H1 (cell line): ENCODE data around the gene GSE1. TPM values are rescaled to one million over a fixed set of nuclear protein-coding genes. Genes with fewer than 3 reads are reported as not detected.

Experiments
- CTCF ChIA-PET: fragments of 300-600 bp; sonication (Branson Sonifier 250); formaldehyde crosslinking; loops from one replicate; lab custom pipeline; 2021; ENCODE audit not compliant: partially characterized antibody; lab: Charles Lee
- POLR2A ChIA-PET: fragments of 300-600 bp; sonication (Branson Sonifier 250); formaldehyde crosslinking; loops from one replicate; lab custom pipeline; 2021; ENCODE audit warnings: inconsistent platforms; ENCODE audit not compliant: partially characterized antibody; lab: Charles Lee
- DNase-seq, 2 experiments: peaks; one replicate each; pipeline versions ENCODE4 v3.0.0 to v3.0.0-alpha.2; 2010 to 2022; ENCODE audit warnings: low spot score in 2 of 2, low read depth in 1 of 2, mixed read lengths in 1 of 2
- FAIRE-seq: peaks from 2 replicates; lab custom pipeline; 2011; peaks lifted over from hg19 to GRCh38; lab: Jason Lieb, UNC
- H2AFZ ChIP-seq: 2 replicates; pipeline ENCODE4 v1.8.1; 2012; ENCODE audit warnings: low read length, inconsistent platforms
- H2AK5ac ChIP-seq: 2 replicates; pipeline ENCODE4 v1.6.1; 2013; ENCODE audit warnings: low read depth, low read length
- H2BK120ac ChIP-seq: replicated peaks from 2 replicates; pipeline ENCODE3; 2013; ENCODE audit warnings: low read depth, low read length, inconsistent platforms
- H2BK12ac ChIP-seq: 2 replicates; pipeline ENCODE4 v1.6.1; 2013; ENCODE audit warnings: low read depth, low read length
- H2BK15ac ChIP-seq: 2 replicates; pipeline ENCODE4 v1.6.1; 2013; ENCODE audit warnings: low read length
- H2BK20ac ChIP-seq: 2 replicates; pipeline ENCODE4 v1.6.1; 2013; ENCODE audit warnings: low read length
- H2BK5ac ChIP-seq: 2 replicates; pipeline ENCODE4 v1.6.1; 2013; ENCODE audit warnings: low read depth, low read length
- H3K14ac ChIP-seq: 2 replicates; pipeline ENCODE4 v1.6.1; 2013; ENCODE audit warnings: inconsistent platforms; ENCODE audit not compliant: insufficient read length
- H3K18ac ChIP-seq: 2 replicates; pipeline ENCODE4 v1.6.1; 2013; ENCODE audit warnings: low read length; ENCODE audit errors: extremely low read depth
- H3K23ac ChIP-seq: 2 replicates; pipeline ENCODE4 v1.6.1; 2013; ENCODE audit warnings: inconsistent platforms; ENCODE audit not compliant: insufficient read length
- H3K23me2 ChIP-seq: 2 replicates; pipeline ENCODE4 v1.6.1; 2013; ENCODE audit warnings: low read depth, low read length
- H3K27ac ChIP-seq: 2 replicates; pipeline ENCODE4 v1.6.1; 2011; ENCODE audit warnings: low read depth, low read length, inconsistent platforms
- H3K27me3 ChIP-seq, 4 experiments: replicated peaks in 1 of 4; 1 replicate in 1 of 4; 2 replicates in 3 of 4; pipeline versions ENCODE4 v1.6.1 to v1.8.1; 2011 to 2013; ENCODE audit warnings: low read length in 3 of 4, mild to moderate bottlenecking in 3 of 4, inconsistent platforms in 2 of 4, mixed read lengths in 2 of 4, moderate library complexity in 1 of 4; ENCODE audit not compliant: control insufficient read depth in 3 of 4, insufficient read depth in 3 of 4; ENCODE audit errors: extremely low read depth in 1 of 4
- H3K36me3 ChIP-seq, 4 experiments: 2 replicates each; pipeline versions ENCODE4 v1.6.1 to v1.8.1; 2011 to 2013; ENCODE audit warnings: mild to moderate bottlenecking in 4 of 4, low read length in 3 of 4, moderate library complexity in 2 of 4, control low read depth in 1 of 4, inconsistent platforms in 1 of 4; ENCODE audit not compliant: insufficient read depth in 4 of 4, control insufficient read depth in 2 of 4
- H3K4ac ChIP-seq: replicated peaks from 2 replicates; pipeline ENCODE3; 2013; ENCODE audit warnings: low read length, low read depth, mixed read lengths, inconsistent platforms; ENCODE audit not compliant: insufficient read length
- H3K4me1 ChIP-seq, 4 experiments: replicated peaks in 1 of 4; 1 replicate in 1 of 4; 2 replicates in 3 of 4; pipeline versions ENCODE4 v1.6.1 to v1.8.1; 2011 to 2013; ENCODE audit warnings: low read length in 3 of 4, inconsistent platforms in 2 of 4, mixed read lengths in 1 of 4; ENCODE audit not compliant: insufficient read depth in 4 of 4, control insufficient read depth in 3 of 4
- H3K4me2 ChIP-seq, 2 experiments: 2 replicates each; pipeline versions ENCODE4 v1.6.1 to v1.8.1; 2011 to 2013; ENCODE audit warnings: low read depth in 2 of 2, low read length in 2 of 2, control low read depth in 1 of 2, inconsistent platforms in 1 of 2, mild to moderate bottlenecking in 1 of 2; ENCODE audit not compliant: insufficient read depth in 1 of 2
- H3K4me3 ChIP-seq, 4 experiments: fragments of 200-600, 300-600 bp in 1 of 4; sonication (generic), shearing (Covaris generic), sonication (Bioruptor Twin) in 1 of 4; 2 replicates each; pipeline versions ENCODE4 v1.5.1 to v1.8.1; 2011 to 2016; ENCODE audit warnings: low read length in 4 of 4, low read depth in 3 of 4, control low read depth in 2 of 4, inconsistent platforms in 2 of 4, mild to moderate bottlenecking in 2 of 4, mixed read lengths in 1 of 4, moderate library complexity in 1 of 4; ENCODE audit not compliant: insufficient read depth in 2 of 4; ENCODE audit errors: extremely low read depth in 1 of 4
- H3K56ac ChIP-seq: replicated peaks from 2 replicates; pipeline ENCODE3; 2013; ENCODE audit warnings: low read depth, mild to moderate bottlenecking, mixed read lengths, low read length, inconsistent platforms; ENCODE audit not compliant: insufficient read length
- H3K79me1 ChIP-seq: 2 replicates; pipeline ENCODE4 v1.6.1; 2013; ENCODE audit warnings: low read depth, low read length, control low read depth
- H3K79me2 ChIP-seq, 2 experiments: 2 replicates each; pipeline versions ENCODE4 v1.6.1 to v1.8.1; 2012 to 2013; ENCODE audit warnings: low read length in 2 of 2, mild to moderate bottlenecking in 2 of 2, inconsistent platforms in 1 of 2; ENCODE audit not compliant: insufficient read depth in 2 of 2, control insufficient read depth in 1 of 2
- H3K9ac ChIP-seq, 4 experiments: replicated peaks in 1 of 4; 1 replicate in 1 of 4; 2 replicates in 3 of 4; pipeline versions ENCODE4 v1.6.1 to v1.8.1; 2011 to 2013; ENCODE audit warnings: low read depth in 3 of 4, low read length in 3 of 4, control low read depth in 2 of 4, mild to moderate bottlenecking in 2 of 4, moderate library complexity in 2 of 4, inconsistent platforms in 1 of 4; ENCODE audit errors: extremely low read depth in 1 of 4
- H3K9me3 ChIP-seq, 2 experiments: 2 replicates each; pipeline versions ENCODE4 v1.6.1 to v1.8.1; 2012 to 2013; ENCODE audit warnings: mild to moderate bottlenecking in 2 of 2, moderate library complexity in 2 of 2, control low read depth in 1 of 2, inconsistent platforms in 1 of 2, low read depth in 1 of 2, low read length in 1 of 2, mixed read lengths in 1 of 2; ENCODE audit not compliant: insufficient read depth in 2 of 2
- H4K20me1 ChIP-seq, 2 experiments: replicated peaks in 1 of 2; 2 replicates each; pipeline versions ENCODE3 to v1.8.1; 2011 to 2013; ENCODE audit warnings: inconsistent platforms in 2 of 2, low read length in 2 of 2, mild to moderate bottlenecking in 1 of 2; ENCODE audit not compliant: insufficient read depth in 2 of 2, control insufficient read depth in 1 of 2
- H4K5ac ChIP-seq: 2 replicates; pipeline ENCODE4 v1.6.1; 2013; ENCODE audit warnings: low read length, low read depth, mixed read lengths, inconsistent platforms; ENCODE audit not compliant: insufficient read length
- H4K8ac ChIP-seq: 2 replicates; pipeline ENCODE4 v1.8.0; 2013; ENCODE audit warnings: mild to moderate bottlenecking, moderate library complexity, low read length, inconsistent platforms; ENCODE audit not compliant: insufficient read depth; ENCODE audit errors: extremely low read depth
- H4K91ac ChIP-seq: replicated peaks from 2 replicates; pipeline ENCODE3; 2013; ENCODE audit warnings: low read length, mixed read lengths, inconsistent platforms; ENCODE audit not compliant: insufficient read length
- CTBP2 ChIP-seq: IDR thresholded peaks from 2 replicates; pipeline ENCODE4 v1.7.0; 2011; ENCODE audit warnings: borderline replicate concordance, mild to moderate bottlenecking, moderate library complexity, mixed read lengths, low read length; ENCODE audit not compliant: insufficient read depth, insufficient read length
- WGBS, 2 experiments: shearing (Covaris generic) in 1 of 2; methylation state at CpG; one replicate each; pipeline versions ENCODE4 v1.1.6 to v1.1.7; 2013 to 2015; ENCODE audit warnings: low lambda C conversion rate in 2 of 2, mixed read lengths in 2 of 2, inconsistent platforms in 1 of 2, low coverage in 1 of 2, missing lambda C conversion rate in 1 of 2; ENCODE audit not compliant: insufficient replicate concordance in 2 of 2, insufficient coverage in 1 of 2, insufficient read length in 1 of 2; ENCODE audit errors: extremely low coverage in 1 of 2, missing lambda C conversion rate in 1 of 2; 5-methylcytosine and 5-hydroxymethylcytosine counted together
- polyA plus RNA-seq, 7 experiments: library from polyadenylated mRNA; depleted of rRNA in 3 of 7; stranded (reverse) in 5 of 7; unstranded in 2 of 7; fragments of >200 nt in 5 of 7; fragments of 200-250 nt in 2 of 7; gene quantifications; 1 replicate in 5 of 7; 2 replicates in 1 of 7; 4 replicates in 1 of 7; pipeline versions ENCODE4 v1.2.1 to v1.2.3, GENCODE V29; 2011 to 2013; ENCODE audit warnings: missing spikeins in 2 of 7, mixed read lengths in 2 of 7
- total RNA-seq: library from RNA; stranded (reverse); fragmentation: NEBNext Ultra II Directional; extraction: Animal tissue kit (Norgen Biotek cat#: 25700); gene quantifications from 2 replicates; pipeline ENCODE4 v1.2.1, GENCODE V29; 2021

GSE1 gene
- total and polyA plus RNA-seq, 2 of the 8 experiments (the other 6 are each of a cell fraction or from before 2014, with no cell fraction given) = 26.0 to 65.6 TPM

- no peak overlapping the region for H3K27ac ChIP-seq
- DNase-seq = no peak
- no peaks in the 10 kb centered on the region for H3K9me3 ChIP-seq
- no peak overlapping the region for H2BK12ac ChIP-seq
- H4K5ac ChIP-seq = no peak overlapping the region
- ChIA-PET CTCF (interaction anchor here (0.7 to 4.3 kb wide), 7 partner anchors 10 to 219 kb away, joined by 3 to 21 read pairs (median 6); partner anchors contain the start of gene GINS2), POLR2A (interaction anchor here (0.9 kb wide), 1 partner anchor 15 kb away, joined by 3 read pairs; no protein-coding TSS in a partner anchor)
- no peak overlapping the region for H2BK120ac ChIP-seq
- no peak overlapping the region; the same call in 1 of the 2 replicates for H2BK5ac ChIP-seq
- no peak for FAIRE-seq
- no peak overlapping the region; the same call in none of the 2 replicates for H3K18ac ChIP-seq
- no peak overlapping the region for H3K23ac ChIP-seq
- 83% methylated on average over 32 of the region's 37 CpGs; no CpG with 5 or more reads in 1 of the 2 experiments for WGBS, 2 experiments
- no peak overlapping the region for H3K4me2 ChIP-seq
- no peak overlapping the region for H3K56ac ChIP-seq
- no peak overlapping the region for H2AFZ ChIP-seq
- peaks cover 18% of the 10 kb centered on the region for H3K79me1 ChIP-seq
- H2BK15ac ChIP-seq = no peak overlapping the region
- H3K14ac ChIP-seq = no peak overlapping the region
- no peak overlapping the region for H3K4ac ChIP-seq
- no peak overlapping the region for H2BK20ac ChIP-seq
- H3K23me2 ChIP-seq = no peaks in the 10 kb centered on the region
- H4K8ac ChIP-seq = no peak overlapping the region; the same call in 1 of the 2 replicates
- H3K79me2 ChIP-seq = peaks cover 0 to 95% of the 10 kb centered on the region in 2 experiments; a peak in 3 of 4 replicates
- no peak overlapping the region for H2AK5ac ChIP-seq
- H3K4me1 ChIP-seq = peaks cover 0 to 8% (median 0%) of the 10 kb centered on the region in 4 experiments; a peak in 4 of 7 replicates
- peaks cover 43 to 61% of the 10 kb centered on the region in 2 experiments for H4K20me1 ChIP-seq
- peaks cover 0 to 11% (median 0%) of the 10 kb centered on the region in 4 experiments; a peak in 4 of 8 replicates for H3K36me3 ChIP-seq
- peak overlapping the region; percentile 74 for H4K91ac ChIP-seq
- H3K9ac ChIP-seq = no peak overlapping the region
- no peak for TF ChIP-seq CTBP2
- H3K27me3 ChIP-seq = no peaks in the 10 kb centered on the region
- H3K4me3 ChIP-seq = no peak overlapping the region
These were observed 24.9 kb downstream of the GSE1 start for GRCh38 chr16:85637808-85638647.
